HCT116 (cell line): ENCODE results near the gene ZFX.

ENCODE experiments used
- EZH2 ChIP-seq: fragments of 200-600 bp; sonication (generic); IDR thresholded peaks from 2 replicates; pipeline ENCODE4 v1.6.1; 2017; ENCODE audit warnings: antibody characterized with exemption, mixed run types
- POLR2A ChIP-seq: IDR thresholded peaks from 2 replicates; pipeline ENCODE4 v1.7.0; 2011; ENCODE audit warnings: borderline replicate concordance; ENCODE audit not compliant: insufficient read depth, insufficient read length; ENCODE audit errors: extremely low read depth
- POLR2AphosphoS5 ChIP-seq: IDR thresholded peaks from 2 replicates; pipeline ENCODE4 v1.6.1; 2011; ENCODE audit warnings: mild to moderate bottlenecking, low read depth, low read length, moderate library complexity
- SRF ChIP-seq: IDR thresholded peaks from 2 replicates; pipeline ENCODE4 v1.6.1; 2012; ENCODE audit warnings: low read depth
- TF ChIP-seq, protein P1 (sequence below), 3 experiments: fragments of 200-600 bp in 1 of 3; sonication (generic) in 1 of 3; IDR thresholded peaks in 2 of 3; conservative IDR thresholded peaks in 1 of 3; 2 replicates each; pipeline ENCODE4 v1.5.1; 2012 to 2017; ENCODE audit warnings: low read depth in 2 of 3, low read length in 2 of 3, antibody characterized with exemption in 1 of 3, borderline replicate concordance in 1 of 3, control low read depth in 1 of 3, mild to moderate bottlenecking in 1 of 3, mixed read lengths in 1 of 3, mixed run types in 1 of 3, moderate library complexity in 1 of 3; ENCODE audit not compliant: insufficient read depth in 1 of 3
- TF ChIP-seq, protein P2 (sequence below): IDR thresholded peaks from 2 replicates; pipeline ENCODE4 v1.6.1; 2012

DNA sequence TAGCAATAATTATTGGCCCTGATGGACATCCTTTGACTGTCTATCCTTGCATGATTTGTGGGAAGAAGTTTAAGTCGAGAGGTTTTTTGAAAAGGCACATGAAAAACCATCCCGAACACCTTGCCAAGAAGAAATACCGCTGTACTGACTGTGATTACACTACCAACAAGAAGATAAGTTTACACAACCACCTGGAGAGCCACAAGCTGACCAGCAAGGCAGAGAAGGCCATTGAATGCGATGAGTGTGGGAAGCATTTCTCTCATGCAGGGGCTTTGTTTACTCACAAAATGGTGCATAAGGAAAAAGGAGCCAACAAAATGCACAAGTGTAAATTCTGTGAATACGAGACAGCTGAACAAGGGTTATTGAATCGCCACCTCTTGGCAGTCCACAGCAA lies 60.7 kb downstream of the ZFX start:
- TF ChIP-seq, protein P1, sequence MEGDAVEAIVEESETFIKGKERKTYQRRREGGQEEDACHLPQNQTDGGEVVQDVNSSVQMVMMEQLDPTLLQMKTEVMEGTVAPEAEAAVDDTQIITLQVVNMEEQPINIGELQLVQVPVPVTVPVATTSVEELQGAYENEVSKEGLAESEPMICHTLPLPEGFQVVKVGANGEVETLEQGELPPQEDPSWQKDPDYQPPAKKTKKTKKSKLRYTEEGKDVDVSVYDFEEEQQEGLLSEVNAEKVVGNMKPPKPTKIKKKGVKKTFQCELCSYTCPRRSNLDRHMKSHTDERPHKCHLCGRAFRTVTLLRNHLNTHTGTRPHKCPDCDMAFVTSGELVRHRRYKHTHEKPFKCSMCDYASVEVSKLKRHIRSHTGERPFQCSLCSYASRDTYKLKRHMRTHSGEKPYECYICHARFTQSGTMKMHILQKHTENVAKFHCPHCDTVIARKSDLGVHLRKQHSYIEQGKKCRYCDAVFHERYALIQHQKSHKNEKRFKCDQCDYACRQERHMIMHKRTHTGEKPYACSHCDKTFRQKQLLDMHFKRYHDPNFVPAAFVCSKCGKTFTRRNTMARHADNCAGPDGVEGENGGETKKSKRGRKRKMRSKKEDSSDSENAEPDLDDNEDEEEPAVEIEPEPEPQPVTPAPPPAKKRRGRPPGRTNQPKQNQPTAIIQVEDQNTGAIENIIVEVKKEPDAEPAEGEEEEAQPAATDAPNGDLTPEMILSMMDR (IDR thresholded peaks at IDR 0.05 in 2 of 3, conservative IDR thresholded peaks at IDR 0.05 in 1 of 3; ENCODE audit: borderline replicate concordance in 1 of 3, insufficient read depth in 1 of 3, low read depth in 2 of 3, low read length in 2 of 3) = no peak
- TF ChIP-seq SRF (no peak), POLR2A (no peak), EZH2 (no peak), POLR2AphosphoS5 (no peak)
- TF ChIP-seq, protein P2, sequence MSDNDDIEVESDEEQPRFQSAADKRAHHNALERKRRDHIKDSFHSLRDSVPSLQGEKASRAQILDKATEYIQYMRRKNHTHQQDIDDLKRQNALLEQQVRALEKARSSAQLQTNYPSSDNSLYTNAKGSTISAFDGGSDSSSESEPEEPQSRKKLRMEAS = no peak
